ENCODE results near the gene GPR132. TPM values are rescaled to one million over a fixed set of nuclear protein-coding genes. Genes with fewer than 3 reads are reported as not detected.

Gene GPR132
- total RNA-seq, 6 experiments from 2014 or later, result 0.11 to 0.84 (median 0.39) TPM

- Histone ChIP-seq H3K36me3 (no peaks in the 10 kb centered on the region), H3K4me1 (peaks cover 2 to 24% (median 13%) of the 10 kb centered on the region in 4 donors), H3K27ac (no peak overlapping the region), H3K27me3 (peaks cover 0 to 9% of the 10 kb centered on the region in 2 donors), H3K9me3 (no peaks in the 10 kb centered on the region), H3K4me3 (peak overlapping the region; percentile 12 to 32 (median 31))
- no peak for ATAC-seq
- intact Hi-C loops (cut with DNase I), result loop anchor here in 1 of 2 donors (10.0 kb wide), 1 partner anchor 267 kb away; no protein-coding TSS in a partner anchor
- TF ChIP-seq POLR2A (IDR thresholded peaks at IDR 0.05), result no peak
- TF ChIP-seq CTCF (IDR thresholded peaks at IDR 0.05), result no peak
- peak in 2 of 3 donors; percentile 39 to 49 for DNase-seq
- 3% methylated on average over 27 of the region's 60 CpGs for WGBS (ENCODE audit: insufficient coverage, low coverage, low lambda C conversion rate, missing lambda C conversion rate)
These were observed 22.2 kb upstream of the GPR132 start for GRCh38 chr14:105087308-105087962.

- ATAC-seq (peak; percentile 40 to 62 (median 58)), DNase-seq (peak; percentile 73 to 84 (median 81))
- intact Hi-C loops (cut with DNase I), result loop anchor here in 1 of 2 donors (10.0 kb wide), 1 partner anchor 268 kb away; no protein-coding TSS in a partner anchor
- Histone ChIP-seq H3K36me3 (no peaks in the 10 kb centered on the region), H3K27ac (no peak overlapping the region), H3K27me3 (peaks cover 0 to 9% of the 10 kb centered on the region in 2 donors), H3K4me1 (peaks cover 2 to 19% (median 10%) of the 10 kb centered on the region in 4 donors), H3K9me3 (no peaks in the 10 kb centered on the region), H3K4me3 (peak overlapping the region; percentile 12 to 32 (median 31))
- no CpG with 5 or more reads among the region's 45 CpGs for WGBS (ENCODE audit: insufficient coverage, low coverage, low lambda C conversion rate, missing lambda C conversion rate)
- peak; percentile 79 to 83 (median 80) for TF ChIP-seq CTCF (IDR thresholded peaks at IDR 0.05)
- no peak for TF ChIP-seq POLR2A (IDR thresholded peaks at IDR 0.05)
These were observed 21.6 kb upstream of the GPR132 start for GRCh38 chr14:105086833-105087307.

GRCh38 chr14:105085766-105086165 is 20.5 kb upstream of the GPR132 start:
- TF ChIP-seq CTCF (IDR thresholded peaks at IDR 0.05) (no peak), POLR2A (IDR thresholded peaks at IDR 0.05) (no peak)
- no peak for ATAC-seq
- intact Hi-C loops (cut with DNase I), result loop anchor here in 1 of 2 donors (10.0 kb wide), 1 partner anchor 269 kb away; no protein-coding TSS in a partner anchor
- H3K36me3 ChIP-seq, result no peaks in the 10 kb centered on the region
- peaks cover 0 to 9% of the 10 kb centered on the region in 2 donors for H3K27me3 ChIP-seq
- H3K9me3 ChIP-seq, result no peaks in the 10 kb centered on the region
- WGBS (ENCODE audit: insufficient coverage, low coverage, low lambda C conversion rate, missing lambda C conversion rate), result no CpG with 5 or more reads among the region's 5 CpGs
- H3K4me1 ChIP-seq, result peaks cover 2 to 10% (median 3%) of the 10 kb centered on the region in 4 donors
- DNase-seq, result no peak
- no peak overlapping the region for H3K27ac ChIP-seq
- H3K4me3 ChIP-seq, result no peak overlapping the region

GRCh38 chr14:105084741-105085571 is 19.7 kb upstream of the GPR132 start:
- 70% methylated on average over 2 of the region's 14 CpGs for WGBS (ENCODE audit: insufficient coverage, low coverage, low lambda C conversion rate, missing lambda C conversion rate)
- no peak for DNase-seq

More at GRCh38 chr14:105084741-105085571, 19.7 kb upstream of the GPR132 start:
- H3K4me3 ChIP-seq, result no peak overlapping the region
- no peak for TF ChIP-seq CTCF (IDR thresholded peaks at IDR 0.05)
- no peak for TF ChIP-seq POLR2A (IDR thresholded peaks at IDR 0.05)
- intact Hi-C loops (cut with DNase I), result loop anchor here in 1 of 2 donors (10.0 kb wide), 1 partner anchor 270 kb away; no protein-coding TSS in a partner anchor
- H3K4me1 ChIP-seq, result peaks cover 0 to 4% (median under 1%) of the 10 kb centered on the region in 4 donors
- no peaks in the 10 kb centered on the region for H3K36me3 ChIP-seq
- no peak for ATAC-seq
- no peaks in the 10 kb centered on the region for H3K9me3 ChIP-seq
- no peak overlapping the region for H3K27ac ChIP-seq
- peaks cover 0 to 9% of the 10 kb centered on the region in 2 donors for H3K27me3 ChIP-seq
